Measurements from ENCODE around the gene GLOD4.

Gene GLOD4

GRCh38 chr17:718075-718474 lies 64.0 kb downstream of the GLOD4 start:
- no peak for TF ChIP-seq CTCF (IDR thresholded peaks at IDR 0.05)
